A673 (cell line): ENCODE measurements around the gene AP1AR.

Experiments used
- CTCF ChIP-seq: fragments of 300-800, 200-600 bp; sonication (generic); conservative IDR thresholded peaks from 2 replicates; pipeline ENCODE4 v1.5.1; 2017; ENCODE audit warnings: low read depth, mild to moderate bottlenecking, antibody characterized with exemption, low read length, moderate library complexity, mixed read lengths
- EZH2 ChIP-seq: fragments of 200-600 bp; sonication (generic); IDR thresholded peaks from 2 replicates; pipeline ENCODE4 v1.6.1; 2017; ENCODE audit warnings: borderline replicate concordance, low read depth, mild to moderate bottlenecking, mixed read lengths, antibody characterized with exemption, low read length; ENCODE audit not compliant: poor library complexity, severe bottlenecking

- TF ChIP-seq CTCF (no peak), EZH2 (no peak)
These were observed 49.0 kb upstream of the AP1AR start for GRCh38 chr4:112182604-112183003.
